HepG2 (cell line): ENCODE data around the gene LYST. TPM values are rescaled to one million over a fixed set of nuclear protein-coding genes. Genes with fewer than 3 reads are reported as not detected.

Experiments
- ATAC-seq: fragments of 200-7000 bp; cut with Tn5 transposase; 3 replicates; pipeline ENCODE4 v1.9.1; 2020; ENCODE audit warnings: mild to moderate bottlenecking, moderate library complexity
- BruUV-seq: library from RNA; stranded (reverse); fragments of 400-500 nt; replicated peaks from 2 replicates; lab custom pipeline; 2021; lab: Mats Ljungman, UMichigan
- CTCF ChIA-PET: fragments of 300-600 bp; formaldehyde crosslinking; extraction: SDS; loops from one replicate; lab custom pipeline; 2021; ENCODE audit warnings: low total read pairs, inconsistent platforms, low intra/inter-chr PET ratio; lab: Yijun Ruan, JAX
- POLR2A ChIA-PET: fragments of 350-600 bp; sonication (Branson Sonifier 250); formaldehyde crosslinking; loops from one replicate; lab custom pipeline; 2020; ENCODE audit warnings: antibody characterized with exemption, inconsistent platforms; lab: Yijun Ruan, JAX
- DNase-seq: peaks from one replicate; pipeline ENCODE4 v3.0.0-alpha.2; 2015; ENCODE audit warnings: low spot score
- FAIRE-seq: peaks from 3 replicates; lab custom pipeline; 2011; peaks lifted over from hg19 to GRCh38; lab: Jason Lieb, UNC
- H2AFZ ChIP-seq: one replicate; pipeline ENCODE4 v1.6.1; 2011; ENCODE audit warnings: low read length, inconsistent platforms
- H3K27ac ChIP-seq: fragments of 300-600 bp; 3 replicates; pipeline ENCODE4 v1.8.0; 2011; ENCODE audit warnings: mixed run types, mild to moderate bottlenecking, mixed read lengths, low read length, inconsistent platforms; ENCODE audit not compliant: insufficient read depth; ENCODE audit errors: extremely low read length
- H3K27me3 ChIP-seq, 2 experiments: fragments of 200-600 bp in 1 of 2; 2 replicates in 1 of 2; 3 replicates in 1 of 2; pipeline versions ENCODE4 v1.6.0 to v1.8.0; 2011; ENCODE audit warnings: low read length in 2 of 2, mild to moderate bottlenecking in 2 of 2, moderate library complexity in 2 of 2, inconsistent platforms in 1 of 2; ENCODE audit not compliant: insufficient read depth in 2 of 2, control insufficient read depth in 1 of 2
- H3K36me3 ChIP-seq, 2 experiments: fragments of 200-600 bp in 1 of 2; replicated peaks in 1 of 2; 2 replicates in 1 of 2; 3 replicates in 1 of 2; pipeline versions ENCODE4 v1.5.1 to v1.8.0; 2011; ENCODE audit warnings: low read length in 2 of 2, inconsistent platforms in 1 of 2; ENCODE audit not compliant: insufficient read depth in 2 of 2, control insufficient read depth in 1 of 2
- H3K4me1 ChIP-seq: 2 replicates; pipeline ENCODE4 v1.5.1; 2012; ENCODE audit warnings: low read length, inconsistent platforms; ENCODE audit not compliant: insufficient read depth
- H3K4me2 ChIP-seq: 2 replicates; pipeline ENCODE4 v1.6.0; 2011; ENCODE audit warnings: low read depth, low read length, inconsistent platforms
- H3K4me3 ChIP-seq, 3 experiments: fragments of 200-600 bp in 1 of 3; sonication (generic), shearing (Covaris generic) in 1 of 3; replicated peaks in 1 of 3; 2 replicates each; pipeline ENCODE4 v1.5.1; 2011 to 2016; ENCODE audit warnings: low read length in 3 of 3, inconsistent platforms in 2 of 3, low read depth in 2 of 3, mild to moderate bottlenecking in 2 of 3, control low read depth in 1 of 3, mixed read lengths in 1 of 3; ENCODE audit not compliant: insufficient read depth in 1 of 3
- H3K79me2 ChIP-seq: one replicate; pipeline ENCODE4 v1.6.1; 2011; ENCODE audit warnings: low read length, inconsistent platforms; ENCODE audit not compliant: insufficient read depth
- H3K9ac ChIP-seq: 2 replicates; pipeline ENCODE4 v1.6.0; 2011; ENCODE audit warnings: mild to moderate bottlenecking, low read depth, low read length, inconsistent platforms; ENCODE audit not compliant: insufficient read depth
- H3K9me3 ChIP-seq: 2 replicates; pipeline ENCODE4 v1.5.1; 2012; ENCODE audit warnings: mild to moderate bottlenecking, low read length
- H4K20me1 ChIP-seq: 2 replicates; pipeline ENCODE4 v1.6.0; 2011; ENCODE audit warnings: inconsistent platforms, mild to moderate bottlenecking, low read length, moderate library complexity; ENCODE audit not compliant: insufficient read depth
- HOMEZ ChIP-seq: IDR thresholded peaks from 2 replicates; pipeline ENCODE4 v1.6.1; 2016; ENCODE audit warnings: low read depth
- HOXA3 ChIP-seq: sonication (generic); formaldehyde crosslinking; IDR thresholded peaks from 2 replicates; pipeline ENCODE4 v1.5.0; 2020; ENCODE audit warnings: missing genetic modification reagents
- KAT8 ChIP-seq: IDR thresholded peaks from 2 replicates; pipeline ENCODE4 v1.6.1; 2016; ENCODE audit warnings: missing genetic modification reagents, missing compliant biosample characterization
- RARA ChIP-seq: IDR thresholded peaks from 2 replicates; pipeline ENCODE4 v1.6.1; 2016; ENCODE audit warnings: missing genetic modification reagents, missing compliant biosample characterization
- SMC3 ChIP-seq: IDR thresholded peaks from 2 replicates; pipeline ENCODE4 v1.6.1; 2011; ENCODE audit warnings: low read length, improper control_type of control experiment
- SOX13 ChIP-seq, 3 experiments: fragments of 450-650 bp in 1 of 3; sonication (generic) in 1 of 3; formaldehyde crosslinking in 1 of 3; IDR thresholded peaks in 2 of 3; conservative IDR thresholded peaks in 1 of 3; 2 replicates each; pipeline versions ENCODE4 v1.5.0 to v1.6.1; 2016 to 2020; ENCODE audit warnings: antibody characterized with exemption in 1 of 3, mild to moderate bottlenecking in 1 of 3, missing compliant biosample characterization in 1 of 3, missing genetic modification reagents in 1 of 3, moderate library complexity in 1 of 3
- THAP11 ChIP-seq: IDR thresholded peaks from 2 replicates; pipeline ENCODE4 v1.6.1; 2016; ENCODE audit warnings: missing biosample characterization, missing genetic modification reagents
- YEATS4 ChIP-seq: sonication (generic); formaldehyde crosslinking; IDR thresholded peaks from 2 replicates; pipeline ENCODE4 v1.4.0; 2020; ENCODE audit warnings: missing genetic modification reagents, borderline replicate concordance
- ZNF646 ChIP-seq: sonication (generic); formaldehyde crosslinking; IDR thresholded peaks from 2 replicates; pipeline ENCODE4 v1.9.0; 2021; ENCODE audit warnings: mild to moderate bottlenecking, missing genetic modification reagents
- WGBS: methylation state at CpG from one replicate; pipeline ENCODE4 v1.1.6; 2017; ENCODE audit warnings: low lambda C conversion rate; 5-methylcytosine and 5-hydroxymethylcytosine counted together
- in situ Hi-C: cut with HindIII; loops from 2 replicates; pipeline ENCODE4 v1.10.0; 2017; ENCODE audit warnings: low pct_unique_long_range_greater_than_20kb; ENCODE audit not compliant: extremely low pct_ligation_motif_present
- intact Hi-C: fragments of 100-400 bp; cut with micrococcal nuclease; formaldehyde crosslinking; loops from one replicate; pipeline ENCODE4 v1.10.0; 2022; ENCODE audit not compliant: unreplicated experiment
- polyA plus RNA-seq, 8 experiments: library from polyadenylated mRNA; depleted of rRNA in 3 of 8; stranded (reverse) in 7 of 8; unstranded in 1 of 8; fragments of >200 nt; fragmentation: Illumina TruSeq in 4 of 8; extraction: Trizol in 4 of 8; gene quantifications; 2 replicates each; pipeline versions ENCODE4 v1.2.1 to v1.2.3, GENCODE V29; 2011 to 2016; ENCODE audit warnings: low read depth in 4 of 8, missing spikeins in 1 of 8, mixed read lengths in 1 of 8; ENCODE audit not compliant: insufficient read depth in 1 of 8
- total RNA-seq, 5 experiments: library from RNA; depleted of rRNA; stranded (reverse); fragments of >200 nt; fragmentation: Illumina TruSeq; extraction: Trizol; gene quantifications; 2 replicates each; pipeline ENCODE4 v1.2.3, GENCODE V29; 2016; ENCODE audit warnings: low read depth in 1 of 5
- TF ChIP-seq, protein P1 (sequence below): sonication (generic); formaldehyde crosslinking; IDR thresholded peaks from 2 replicates; pipeline ENCODE4 v1.4.0; 2020; ENCODE audit warnings: mild to moderate bottlenecking, missing genetic modification reagents, borderline replicate concordance

The LYST gene
- total and polyA plus RNA-seq, 2 of the 13 experiments (the other 11 are each of a cell fraction or from before 2014, with no cell fraction given) = 0.91 to 2.5 TPM

- FAIRE-seq (peak; percentile 76), DNase-seq (peak; percentile 30)
- in situ Hi-C loops = no loop called here
- TF ChIP-seq SMC3 = 0 out of 2 replicates have a peak, but pooled peaks have one; percentile 3
- peak; percentile 46; the same call in 1 of the 2 replicates for TF ChIP-seq YEATS4
- TF ChIP-seq RARA (CRISPR knock-in tag) = peak; percentile 11; the same call in 1 of the 2 replicates
- 0 out of 2 replicates have a peak, but pooled peaks have one; percentile 9 for TF ChIP-seq THAP11 (CRISPR knock-in tag)
- TF ChIP-seq HOXA3 (CRISPR knock-in tag) = peak; percentile 28; the same call in 1 of the 2 replicates
- peak; percentile 43; the same call in 1 of the 2 replicates for TF ChIP-seq HOMEZ
- TF ChIP-seq KAT8 (CRISPR knock-in tag) = peak; percentile 44
- TF ChIP-seq SOX13 (IDR thresholded peaks at IDR 0.05) = no peak
- TF ChIP-seq SOX13 (CRISPR knock-in tag; conservative IDR thresholded peaks at IDR 0.05 in 1 of 2, IDR thresholded peaks at IDR 0.05 in 1 of 2) = peak in 1 of 2 experiments; percentile 68; a peak in 2 of 4 replicates
- no peak for TF ChIP-seq ZNF646 (CRISPR knock-in tag)
- TF ChIP-seq, protein P1, sequence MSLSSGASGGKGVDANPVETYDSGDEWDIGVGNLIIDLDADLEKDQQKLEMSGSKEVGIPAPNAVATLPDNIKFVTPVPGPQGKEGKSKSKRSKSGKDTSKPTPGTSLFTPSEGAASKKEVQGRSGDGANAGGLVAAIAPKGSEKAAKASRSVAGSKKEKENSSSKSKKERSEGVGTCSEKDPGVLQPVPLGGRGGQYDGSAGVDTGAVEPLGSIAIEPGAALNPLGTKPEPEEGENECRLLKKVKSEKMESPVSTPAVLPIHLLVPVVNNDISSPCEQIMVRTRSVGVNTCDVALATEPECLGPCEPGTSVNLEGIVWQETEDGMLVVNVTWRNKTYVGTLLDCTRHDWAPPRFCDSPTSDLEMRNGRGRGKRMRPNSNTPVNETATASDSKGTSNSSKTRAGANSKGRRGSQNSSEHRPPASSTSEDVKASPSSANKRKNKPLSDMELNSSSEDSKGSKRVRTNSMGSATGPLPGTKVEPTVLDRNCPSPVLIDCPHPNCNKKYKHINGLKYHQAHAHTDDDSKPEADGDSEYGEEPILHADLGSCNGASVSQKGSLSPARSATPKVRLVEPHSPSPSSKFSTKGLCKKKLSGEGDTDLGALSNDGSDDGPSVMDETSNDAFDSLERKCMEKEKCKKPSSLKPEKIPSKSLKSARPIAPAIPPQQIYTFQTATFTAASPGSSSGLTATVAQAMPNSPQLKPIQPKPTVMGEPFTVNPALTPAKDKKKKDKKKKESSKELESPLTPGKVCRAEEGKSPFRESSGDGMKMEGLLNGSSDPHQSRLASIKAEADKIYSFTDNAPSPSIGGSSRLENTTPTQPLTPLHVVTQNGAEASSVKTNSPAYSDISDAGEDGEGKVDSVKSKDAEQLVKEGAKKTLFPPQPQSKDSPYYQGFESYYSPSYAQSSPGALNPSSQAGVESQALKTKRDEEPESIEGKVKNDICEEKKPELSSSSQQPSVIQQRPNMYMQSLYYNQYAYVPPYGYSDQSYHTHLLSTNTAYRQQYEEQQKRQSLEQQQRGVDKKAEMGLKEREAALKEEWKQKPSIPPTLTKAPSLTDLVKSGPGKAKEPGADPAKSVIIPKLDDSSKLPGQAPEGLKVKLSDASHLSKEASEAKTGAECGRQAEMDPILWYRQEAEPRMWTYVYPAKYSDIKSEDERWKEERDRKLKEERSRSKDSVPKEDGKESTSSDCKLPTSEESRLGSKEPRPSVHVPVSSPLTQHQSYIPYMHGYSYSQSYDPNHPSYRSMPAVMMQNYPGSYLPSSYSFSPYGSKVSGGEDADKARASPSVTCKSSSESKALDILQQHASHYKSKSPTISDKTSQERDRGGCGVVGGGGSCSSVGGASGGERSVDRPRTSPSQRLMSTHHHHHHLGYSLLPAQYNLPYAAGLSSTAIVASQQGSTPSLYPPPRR = no peak
These were observed 209.4 kb downstream of the LYST start for GRCh38 chr1:235657269-235657668.

More at GRCh38 chr1:235657269-235657668, 209.4 kb downstream of the LYST start:
- H3K9me3 ChIP-seq = no peaks in the 10 kb centered on the region
- CTCF ChIA-PET = no interaction called here
- H3K27ac ChIP-seq = peak overlapping the region; percentile 39
- H2AFZ ChIP-seq = no peak overlapping the region
- H3K27me3 ChIP-seq = no peaks in the 10 kb centered on the region
- H3K36me3 ChIP-seq = no peaks in the 10 kb centered on the region
- no peaks in the 10 kb centered on the region for H3K79me2 ChIP-seq
- intact Hi-C loops = loop anchor here (5.0 kb wide), 1 partner anchor 75 kb away; no protein-coding TSS in a partner anchor
- peaks cover 32% of the 10 kb centered on the region for H3K4me1 ChIP-seq
- peak overlapping the region in 2 of 3 experiments; percentile 6 to 12; a peak in 1 of 6 replicates for H3K4me3 ChIP-seq
- no peak overlapping the region for H3K9ac ChIP-seq
- H3K4me2 ChIP-seq = peak overlapping the region; percentile 53; the same call in 1 of the 2 replicates
- 22% methylated on average over 5 of the region's 5 CpGs for WGBS
- H4K20me1 ChIP-seq = no peaks in the 10 kb centered on the region
- POLR2A ChIA-PET = interaction anchor here (1.3 to 1.9 kb wide), 4 partner anchors 8 to 153 kb away, joined by 4 to 7 read pairs (median 6); partner anchors contain the start of gene B3GALNT2
- peak; percentile 86 for ATAC-seq
- no TSS peak for BruUV-seq
